H9 (cell line): ENCODE measurements around the gene SOX13. TPM values are rescaled to one million over a fixed set of nuclear protein-coding genes. Genes with fewer than 3 reads are reported as not detected.

ENCODE experiments used
- DNase-seq: peaks from one replicate; pipeline ENCODE4 v3.0.0-alpha.2; 2017
- H2AFZ ChIP-seq: one replicate; pipeline ENCODE4 v1.6.1; 2013; ENCODE audit warnings: mild to moderate bottlenecking, low read length, control low read depth, moderate library complexity
- H2AK5ac ChIP-seq: 2 replicates; pipeline ENCODE4 v1.6.1; 2013; ENCODE audit warnings: low read length, control low read depth, mixed read lengths; ENCODE audit not compliant: insufficient read length
- H2BK120ac ChIP-seq: one replicate; pipeline ENCODE4 v1.6.1; 2013; ENCODE audit warnings: low read depth, mild to moderate bottlenecking, low read length, control low read depth, inconsistent platforms; ENCODE audit not compliant: poor library complexity, severe bottlenecking
- H2BK12ac ChIP-seq: 2 replicates; pipeline ENCODE4 v1.6.1; 2013; ENCODE audit warnings: low read length, control low read depth, mixed read lengths, low read depth; ENCODE audit not compliant: insufficient read length
- H2BK15ac ChIP-seq: 2 replicates; pipeline ENCODE4 v1.6.1; 2013; ENCODE audit warnings: low read depth, low read length, control low read depth
- H2BK20ac ChIP-seq: one replicate; pipeline ENCODE4 v1.6.1; 2013; ENCODE audit warnings: low read depth, mild to moderate bottlenecking, low read length, control low read depth, inconsistent platforms; ENCODE audit not compliant: poor library complexity, severe bottlenecking
- H2BK5ac ChIP-seq: 2 replicates; pipeline ENCODE4 v1.6.1; 2013; ENCODE audit warnings: low read length, control low read depth, mixed read lengths; ENCODE audit not compliant: insufficient read length
- H3K14ac ChIP-seq: 2 replicates; pipeline ENCODE4 v1.6.1; 2013; ENCODE audit warnings: low read length, control low read depth; ENCODE audit not compliant: insufficient read depth
- H3K18ac ChIP-seq: 2 replicates; pipeline ENCODE4 v1.6.1; 2013; ENCODE audit warnings: low read depth, mild to moderate bottlenecking, mixed read lengths, low read length, control low read depth; ENCODE audit not compliant: insufficient read length
- H3K23ac ChIP-seq: 2 replicates; pipeline ENCODE4 v1.6.1; 2013; ENCODE audit warnings: low read length, control low read depth, mixed read lengths, low read depth; ENCODE audit not compliant: insufficient read length
- H3K23me2 ChIP-seq: 2 replicates; pipeline ENCODE4 v1.6.1; 2013; ENCODE audit warnings: low read depth, mild to moderate bottlenecking, mixed read lengths, low read length, control low read depth; ENCODE audit not compliant: insufficient read length, poor library complexity, severe bottlenecking
- H3K27ac ChIP-seq: 2 replicates; pipeline ENCODE4 v1.5.1; 2013; ENCODE audit warnings: low read length, control low read depth, mixed read lengths, low read depth; ENCODE audit not compliant: insufficient read length
- H3K27me3 ChIP-seq: 2 replicates; pipeline ENCODE4 v1.6.1; 2013; ENCODE audit warnings: low read length, control low read depth, inconsistent platforms; ENCODE audit not compliant: insufficient read depth
- H3K4ac ChIP-seq: 2 replicates; pipeline ENCODE4 v1.6.1; 2013; ENCODE audit warnings: low read depth, mild to moderate bottlenecking, control low read depth, inconsistent platforms, low read length, moderate library complexity
- H3K4me1 ChIP-seq: 2 replicates; pipeline ENCODE4 v1.6.1; 2013; ENCODE audit warnings: low read length, control low read depth, inconsistent platforms; ENCODE audit not compliant: insufficient read depth
- H3K4me2 ChIP-seq: 2 replicates; pipeline ENCODE4 v1.6.1; 2013; ENCODE audit warnings: low read length, control low read depth, mixed read lengths; ENCODE audit not compliant: insufficient read length, insufficient read depth
- H3K56ac ChIP-seq: 2 replicates; pipeline ENCODE4 v1.6.1; 2013; ENCODE audit warnings: low read depth, mild to moderate bottlenecking, mixed read lengths, low read length, control low read depth; ENCODE audit not compliant: insufficient read length
- H3K79me1 ChIP-seq: 2 replicates; pipeline ENCODE4 v1.6.1; 2013; ENCODE audit warnings: low read depth, mild to moderate bottlenecking, moderate library complexity, low read length, control low read depth, inconsistent platforms; ENCODE audit not compliant: insufficient read depth, poor library complexity, severe bottlenecking
- H3K79me2 ChIP-seq: 2 replicates; pipeline ENCODE4 v1.6.1; 2013; ENCODE audit warnings: low read length, control low read depth, inconsistent platforms; ENCODE audit not compliant: insufficient read depth
- H3K9ac ChIP-seq: 2 replicates; pipeline ENCODE4 v1.6.1; 2013; ENCODE audit warnings: low read length, control low read depth, mixed read lengths; ENCODE audit not compliant: insufficient read length; ENCODE audit errors: extremely low read depth
- H3K9me3 ChIP-seq: one replicate; pipeline ENCODE4 v1.6.1; 2013; ENCODE audit warnings: low read depth, low read length, inconsistent platforms; ENCODE audit not compliant: control insufficient read depth
- H3T11ph ChIP-seq: one replicate; pipeline ENCODE4 v1.6.1; 2013; ENCODE audit warnings: mild to moderate bottlenecking, low read length, control low read depth, inconsistent platforms
- H4K20me1 ChIP-seq: one replicate; pipeline ENCODE4 v1.6.1; 2013; ENCODE audit not compliant: control insufficient read depth, insufficient read length, insufficient read depth
- H4K5ac ChIP-seq: 2 replicates; pipeline ENCODE4 v1.6.1; 2013; ENCODE audit warnings: low read depth, mild to moderate bottlenecking, mixed read lengths, low read length, control low read depth; ENCODE audit not compliant: insufficient read length
- H4K8ac ChIP-seq: replicated peaks from 2 replicates; pipeline ENCODE4 v1.6.1; 2013; ENCODE audit warnings: low read length, control low read depth, mixed read lengths, low read depth; ENCODE audit not compliant: insufficient read length
- H4K91ac ChIP-seq: 2 replicates; pipeline ENCODE4 v1.6.1; 2013; ENCODE audit warnings: low read depth, mild to moderate bottlenecking, moderate library complexity, mixed read lengths, low read length, control low read depth; ENCODE audit not compliant: insufficient read length
- H3K27ac Mint-ChIP-seq, 3 experiments: 2 replicates in 2 of 3; 3 replicates in 1 of 3; pipeline ENCODE4 v1.8.0; 2020 to 2021; ENCODE audit warnings: mixed read lengths in 3 of 3, mild to moderate bottlenecking in 1 of 3, moderate library complexity in 1 of 3
- H3K27me3 Mint-ChIP-seq: 2 replicates; pipeline ENCODE4 v1.8.0; 2021; ENCODE audit warnings: low read depth, mild to moderate bottlenecking, moderate library complexity, mixed read lengths
- H3K36me3 Mint-ChIP-seq, 3 experiments: 2 replicates in 2 of 3; 3 replicates in 1 of 3; pipeline ENCODE4 v1.8.0; 2020 to 2021; ENCODE audit warnings: low read depth in 3 of 3, mixed read lengths in 3 of 3; ENCODE audit not compliant: insufficient read depth in 1 of 3
- H3K4me1 Mint-ChIP-seq, 2 experiments: 2 replicates each; pipeline ENCODE4 v1.8.0; 2020; ENCODE audit warnings: mixed read lengths in 2 of 2
- H3K4me3 Mint-ChIP-seq, 2 experiments: 2 replicates in 1 of 2; 3 replicates in 1 of 2; pipeline ENCODE4 v1.8.0; 2020 to 2021; ENCODE audit warnings: mild to moderate bottlenecking in 2 of 2, mixed read lengths in 2 of 2, moderate library complexity in 1 of 2
- H3K9me3 Mint-ChIP-seq, 2 experiments: 2 replicates in 1 of 2; 3 replicates in 1 of 2; pipeline ENCODE4 v1.8.0; 2020; ENCODE audit warnings: mild to moderate bottlenecking in 2 of 2, mixed read lengths in 2 of 2, moderate library complexity in 1 of 2
- CTCF ChIP-seq: fragments of 200-600 bp; sonication (generic); conservative IDR thresholded peaks from 3 replicates; pipeline ENCODE4 v1.8.0; 2021; ENCODE audit warnings: antibody characterized with exemption, mild to moderate bottlenecking
- WGBS: extraction: QIAGEN DNeasy Blood & Tissue Kit; methylation state at CpG from one replicate; pipeline ENCODE4 v1.1.7; 2013; ENCODE audit warnings: missing lambda C conversion rate, low lambda C conversion rate, mixed read lengths; ENCODE audit not compliant: insufficient read length; ENCODE audit errors: extremely low coverage; 5-methylcytosine and 5-hydroxymethylcytosine counted together
- total RNA-seq: library from RNA; stranded (reverse); gene quantifications from 2 replicates; pipeline ENCODE4 v1.2.1, GENCODE V29; 2021

Gene SOX13
- total RNA-seq, 1 experiment from 2014 or later = 120 TPM

GRCh38 chr1:204081791-204082513, 9.0 kb downstream of the SOX13 start:
- H4K8ac ChIP-seq = no peak overlapping the region
- no peak overlapping the region for H2AFZ ChIP-seq
- H3K14ac ChIP-seq = no peak overlapping the region; the same call in 1 of the 2 replicates
- TF ChIP-seq CTCF = no peak
- H3K4ac ChIP-seq = no peak overlapping the region
- peak overlapping the region; percentile 17 to 72; a peak in 3 of 5 replicates for H3K4me3 Mint-ChIP-seq
- H4K5ac ChIP-seq = no peak overlapping the region
- no peak overlapping the region for H3T11ph ChIP-seq
- peaks cover 4 to 8% (median 7%) of the 10 kb centered on the region in 3 experiments for H3K36me3 Mint-ChIP-seq
- peak overlapping the region; percentile 22 for H2BK12ac ChIP-seq
- H4K20me1 ChIP-seq = no peaks in the 10 kb centered on the region
- peaks cover 43% of the 10 kb centered on the region; the same call in 1 of the 2 replicates for H3K79me2 ChIP-seq
- no peaks in the 10 kb centered on the region for H3K9me3 Mint-ChIP-seq
- H3K27me3 Mint-ChIP-seq = no peaks in the 10 kb centered on the region
- H3K18ac ChIP-seq = no peak overlapping the region
- H3K27me3 ChIP-seq = no peaks in the 10 kb centered on the region
- H3K23me2 ChIP-seq = peaks cover 6% of the 10 kb centered on the region
- H3K56ac ChIP-seq = no peak overlapping the region
- H3K4me2 ChIP-seq = peak overlapping the region; percentile 7
- no peak for DNase-seq
- no peak overlapping the region for H2BK20ac ChIP-seq
- peaks cover 77 to 89% of the 10 kb centered on the region in 2 experiments for H3K4me1 Mint-ChIP-seq
- H3K27ac ChIP-seq = no peak overlapping the region
- peaks cover 30% of the 10 kb centered on the region; the same call in 1 of the 2 replicates for H3K4me1 ChIP-seq
- peak overlapping the region; percentile 2 for H4K91ac ChIP-seq
- H3K27ac Mint-ChIP-seq = peak overlapping the region; percentile 95 to 100 (median 98)
- no CpG with 5 or more reads among the region's 8 CpGs for WGBS
- H3K79me1 ChIP-seq = no peaks in the 10 kb centered on the region
- H2AK5ac ChIP-seq = no peak overlapping the region
- H2BK15ac ChIP-seq = no peak overlapping the region
- H3K9ac ChIP-seq = no peak overlapping the region
- H3K9me3 ChIP-seq = no peaks in the 10 kb centered on the region
- no peak overlapping the region for H3K23ac ChIP-seq
- H2BK5ac ChIP-seq = no peak overlapping the region
- no peak overlapping the region for H2BK120ac ChIP-seq
